ENCODE measurements around the gene PNLIPRP2. TPM values are rescaled to one million over a fixed set of nuclear protein-coding genes. Genes with fewer than 3 reads are reported as not detected.

Gene PNLIPRP2
- total and polyA plus RNA-seq, 4 donors: 0.06 to 1.0 (median 0.08) TPM; not detected in 1

- Histone ChIP-seq H3K36me3 (ENCODE audit: control insufficient read depth in 4 of 4, insufficient read depth in 4 of 4, low read length in 4 of 4) (no peaks in the 10 kb centered on the region), H3K4me1 (ENCODE audit: control insufficient read depth in 5 of 5, insufficient read depth in 5 of 5, low read length in 5 of 5) (peaks cover 0 to 5% (median 0%) of the 10 kb centered on the region in 5 donors), H3K4me3 (no peak overlapping the region), H3K9me3 (ENCODE audit: control insufficient read depth in 4 of 4, insufficient read depth in 3 of 4, low read length in 3 of 4) (peaks cover 0 to 11% (median 0%) of the 10 kb centered on the region in 4 donors), H3K27ac (ENCODE audit: low read depth in 1 of 2, low read length in 1 of 2) (no peak overlapping the region), H3K9ac (ENCODE audit: insufficient read depth in 1 of 2, low read length in 2 of 2) (no peak overlapping the region), H3K27me3 (ENCODE audit: control insufficient read depth in 3 of 3, insufficient read depth in 3 of 3, low read length in 2 of 3) (no peaks in the 10 kb centered on the region)
- 92 to 97% methylated on average over 13 of the region's 13 CpGs for WGBS, 2 donors
- DNase-seq (no peak), ATAC-seq (ENCODE audit: insufficient read depth, low FRiP score) (no peak)
- TF ChIP-seq, protein P1, sequence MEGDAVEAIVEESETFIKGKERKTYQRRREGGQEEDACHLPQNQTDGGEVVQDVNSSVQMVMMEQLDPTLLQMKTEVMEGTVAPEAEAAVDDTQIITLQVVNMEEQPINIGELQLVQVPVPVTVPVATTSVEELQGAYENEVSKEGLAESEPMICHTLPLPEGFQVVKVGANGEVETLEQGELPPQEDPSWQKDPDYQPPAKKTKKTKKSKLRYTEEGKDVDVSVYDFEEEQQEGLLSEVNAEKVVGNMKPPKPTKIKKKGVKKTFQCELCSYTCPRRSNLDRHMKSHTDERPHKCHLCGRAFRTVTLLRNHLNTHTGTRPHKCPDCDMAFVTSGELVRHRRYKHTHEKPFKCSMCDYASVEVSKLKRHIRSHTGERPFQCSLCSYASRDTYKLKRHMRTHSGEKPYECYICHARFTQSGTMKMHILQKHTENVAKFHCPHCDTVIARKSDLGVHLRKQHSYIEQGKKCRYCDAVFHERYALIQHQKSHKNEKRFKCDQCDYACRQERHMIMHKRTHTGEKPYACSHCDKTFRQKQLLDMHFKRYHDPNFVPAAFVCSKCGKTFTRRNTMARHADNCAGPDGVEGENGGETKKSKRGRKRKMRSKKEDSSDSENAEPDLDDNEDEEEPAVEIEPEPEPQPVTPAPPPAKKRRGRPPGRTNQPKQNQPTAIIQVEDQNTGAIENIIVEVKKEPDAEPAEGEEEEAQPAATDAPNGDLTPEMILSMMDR (IDR thresholded peaks at IDR 0.05; ENCODE audit: control extremely low read depth, extremely low read depth): no peak
Observed at GRCh38 chr10:116610443-116611152, 10.2 kb upstream of the PNLIPRP2 start.

DNA sequence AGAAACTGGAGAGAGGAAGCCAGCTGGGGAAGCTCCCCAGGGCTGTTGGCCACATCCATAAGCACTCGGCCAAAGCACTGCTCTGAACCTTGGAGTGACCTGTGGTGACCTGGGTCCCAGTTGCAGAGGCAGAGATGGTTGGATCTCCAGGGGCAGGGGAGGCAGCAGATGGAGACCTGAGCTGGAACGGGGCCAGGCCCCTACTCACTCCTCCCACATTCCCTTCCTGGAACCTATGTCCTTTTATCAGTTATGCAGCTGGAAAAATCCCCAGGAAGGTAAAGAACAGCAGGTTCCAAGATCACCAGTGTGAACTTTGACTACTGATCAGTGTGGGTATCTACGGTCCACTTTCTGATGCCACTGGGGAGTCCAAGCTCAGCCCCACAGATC lies 9.6 kb upstream of the PNLIPRP2 start:
- TF ChIP-seq, protein P1 (IDR thresholded peaks at IDR 0.05; ENCODE audit: control extremely low read depth, extremely low read depth): no peak
- H3K4me3 ChIP-seq: no peak overlapping the region
- 79 to 87% methylated on average over 3 of the region's 3 CpGs for WGBS, 2 donors
- peaks cover 0 to 5% (median 0%) of the 10 kb centered on the region in 5 donors for H3K4me1 ChIP-seq (ENCODE audit: control insufficient read depth in 5 of 5, insufficient read depth in 5 of 5, low read length in 5 of 5)
- no peak overlapping the region for H3K27ac ChIP-seq (ENCODE audit: low read depth in 1 of 2, low read length in 1 of 2)
- ATAC-seq (ENCODE audit: insufficient read depth, low FRiP score): no peak
- no peak for DNase-seq
- H3K27me3 ChIP-seq (ENCODE audit: control insufficient read depth in 3 of 3, insufficient read depth in 3 of 3, low read length in 2 of 3): no peaks in the 10 kb centered on the region
- H3K9ac ChIP-seq (ENCODE audit: insufficient read depth in 1 of 2, low read length in 2 of 2): no peak overlapping the region
- H3K9me3 ChIP-seq (ENCODE audit: control insufficient read depth in 4 of 4, insufficient read depth in 3 of 4, low read length in 3 of 4): peaks cover 0 to 11% (median 0%) of the 10 kb centered on the region in 4 donors
- H3K36me3 ChIP-seq (ENCODE audit: control insufficient read depth in 4 of 4, insufficient read depth in 4 of 4, low read length in 4 of 4): no peaks in the 10 kb centered on the region

GRCh38 chr10:116612107-116612769 lies 8.5 kb upstream of the PNLIPRP2 start:
- TF ChIP-seq, protein P1 (IDR thresholded peaks at IDR 0.05; ENCODE audit: control extremely low read depth, extremely low read depth): no peak
- Histone ChIP-seq H3K9ac (ENCODE audit: insufficient read depth in 1 of 2, low read length in 2 of 2) (no peak overlapping the region), H3K9me3 (ENCODE audit: control insufficient read depth in 4 of 4, insufficient read depth in 3 of 4, low read length in 3 of 4) (peaks cover 0 to 11% (median 0%) of the 10 kb centered on the region in 4 donors), H3K4me1 (ENCODE audit: control insufficient read depth in 5 of 5, insufficient read depth in 5 of 5, low read length in 5 of 5) (peaks cover 0 to 5% (median 0%) of the 10 kb centered on the region in 5 donors), H3K27me3 (ENCODE audit: control insufficient read depth in 3 of 3, insufficient read depth in 3 of 3, low read length in 2 of 3) (no peaks in the 10 kb centered on the region), H3K36me3 (ENCODE audit: control insufficient read depth in 4 of 4, insufficient read depth in 4 of 4, low read length in 4 of 4) (no peaks in the 10 kb centered on the region), H3K4me3 (no peak overlapping the region), H3K27ac (ENCODE audit: low read depth in 1 of 2, low read length in 1 of 2) (no peak overlapping the region)
- DNase-seq (no peak), ATAC-seq (ENCODE audit: insufficient read depth, low FRiP score) (no peak)
- WGBS, 2 donors: 87 to 93% methylated on average over 8 of the region's 8 CpGs
